T-helper 17 cell (primary cell): ENCODE measurements around the gene GNS. TPM values are rescaled to one million over a fixed set of nuclear protein-coding genes. Genes with fewer than 3 reads are reported as not detected.

Source experiments
- ATAC-seq: fragments of 150-1000 bp; cut with Tn5 transposase; 2 replicates; pipeline ENCODE4 v1.10.0; 2021; ENCODE audit warnings: mild to moderate bottlenecking, moderate library complexity
- DNase-seq, 3 donors: peaks; one replicate each; pipeline versions ENCODE4 v3.0.0 to v3.0.0-alpha.2; 2020 to 2021
- H3K9me3 ChIP-seq: one replicate; pipeline ENCODE4 v1.7.0; 2013; ENCODE audit warnings: low read length, mild to moderate bottlenecking; ENCODE audit not compliant: control insufficient read depth, poor library complexity, severe bottlenecking
- H3K27ac Mint-ChIP-seq: one replicate; pipeline ENCODE4 v1.8.0; 2022; ENCODE audit warnings: mild to moderate bottlenecking, moderate library complexity, mixed read lengths
- H3K27me3 Mint-ChIP-seq: one replicate; pipeline ENCODE4 v1.8.0; 2022; ENCODE audit warnings: mixed read lengths
- H3K36me3 Mint-ChIP-seq: one replicate; pipeline ENCODE4 v1.8.0; 2022; ENCODE audit warnings: low read depth, mixed read lengths
- H3K4me1 Mint-ChIP-seq: one replicate; pipeline ENCODE4 v1.8.0; 2022; ENCODE audit warnings: mild to moderate bottlenecking, mixed read lengths
- H3K4me3 Mint-ChIP-seq: one replicate; pipeline ENCODE4 v1.8.0; 2022; ENCODE audit warnings: mild to moderate bottlenecking, moderate library complexity, mixed read lengths
- total RNA-seq, 4 donors: library from RNA in 2 of 4; stranded (reverse) in 2 of 4; gene quantifications; one replicate each; pipeline ENCODE4 v1.2.3 and lab custom pipeline; 2022 to 2026

GNS gene
- total RNA-seq, 2 donors from 2014 or later: 21.0 to 22.4 TPM

DNA sequence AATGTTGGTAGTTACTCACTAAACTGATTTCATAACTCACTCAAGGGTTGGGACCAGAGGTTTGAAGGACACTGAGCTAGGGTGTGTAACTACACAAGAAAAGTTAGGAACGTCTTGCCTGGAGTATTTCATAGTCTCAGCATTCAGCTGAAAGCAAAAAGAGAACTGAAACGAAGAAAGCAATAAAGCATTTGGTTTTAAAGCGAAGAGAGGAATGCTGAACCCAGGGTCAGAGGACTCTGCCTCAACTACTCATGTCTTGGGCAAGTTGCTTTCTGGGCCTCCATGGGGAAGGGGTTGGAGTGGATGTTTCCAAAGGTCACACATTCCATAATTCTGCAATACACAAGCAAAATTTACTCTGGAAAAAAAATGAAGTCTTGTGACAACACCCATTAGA is 1.4 kb downstream of the GNS start:
- DNase-seq (no peak), ATAC-seq (no peak)
- H3K4me1 Mint-ChIP-seq: peaks cover 45% of the 10 kb centered on the region
- no peaks in the 10 kb centered on the region for H3K9me3 ChIP-seq
- no peaks in the 10 kb centered on the region for H3K36me3 Mint-ChIP-seq
- H3K27ac Mint-ChIP-seq: peak overlapping the region; percentile 80
- H3K4me3 Mint-ChIP-seq: peak overlapping the region; percentile 53
- H3K27me3 Mint-ChIP-seq: no peaks in the 10 kb centered on the region

DNA sequence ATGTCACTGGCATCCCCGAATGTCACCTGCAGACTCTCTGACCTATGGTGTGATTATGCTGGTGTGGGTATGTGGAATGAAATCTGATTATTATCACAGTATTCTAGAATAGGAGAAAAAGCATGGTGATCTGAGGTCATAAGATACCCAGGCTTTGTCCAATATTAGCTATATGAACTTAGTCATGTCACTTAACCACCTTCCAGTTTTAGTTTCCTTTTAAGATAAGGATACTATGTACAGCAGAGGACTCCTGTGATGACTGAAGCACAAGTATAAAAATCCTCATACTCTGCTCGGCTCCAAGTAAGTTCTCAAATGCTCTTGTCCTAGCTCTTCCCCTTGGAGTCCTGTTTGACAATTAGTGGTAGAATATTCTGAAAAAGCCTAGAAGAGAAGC is 2.8 kb downstream of the GNS start:
- Mint-ChIP-seq H3K27ac (peak overlapping the region; percentile 43), H3K27me3 (no peaks in the 10 kb centered on the region)
- no peak for ATAC-seq

DNA sequence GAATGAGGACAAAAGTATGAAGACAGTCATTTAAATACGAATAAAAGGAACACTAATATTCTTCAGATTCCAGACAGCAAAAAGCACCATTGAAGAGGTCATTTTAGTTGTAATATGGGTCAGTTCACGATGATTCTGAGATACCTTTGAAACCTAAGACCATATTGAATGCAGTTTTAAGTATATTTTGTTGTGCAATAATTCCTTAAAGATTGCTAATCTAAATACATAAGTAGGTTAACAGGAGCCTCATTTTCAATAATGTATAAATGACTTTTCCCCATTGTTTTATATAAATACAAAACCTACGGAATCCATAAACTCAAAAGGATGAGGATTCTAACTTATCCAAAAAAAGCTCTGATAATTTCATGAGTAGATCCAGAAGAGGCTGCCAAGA is 5.8 kb downstream of the GNS start:
- Mint-ChIP-seq H3K27me3 (no peaks in the 10 kb centered on the region), H3K4me3 (no peak overlapping the region), H3K36me3 (peaks cover 2% of the 10 kb centered on the region), H3K27ac (peak overlapping the region; percentile 53), H3K4me1 (peaks cover 34% of the 10 kb centered on the region)
- no peaks in the 10 kb centered on the region for H3K9me3 ChIP-seq
- DNase-seq (no peak), ATAC-seq (no peak)

More for the DNA sequence above, 2.8 kb downstream of the GNS start:
- Mint-ChIP-seq H3K36me3 (no peaks in the 10 kb centered on the region), H3K4me3 (no peak overlapping the region), H3K4me1 (peaks cover 46% of the 10 kb centered on the region)
- no peaks in the 10 kb centered on the region for H3K9me3 ChIP-seq
- no peak for DNase-seq

DNA sequence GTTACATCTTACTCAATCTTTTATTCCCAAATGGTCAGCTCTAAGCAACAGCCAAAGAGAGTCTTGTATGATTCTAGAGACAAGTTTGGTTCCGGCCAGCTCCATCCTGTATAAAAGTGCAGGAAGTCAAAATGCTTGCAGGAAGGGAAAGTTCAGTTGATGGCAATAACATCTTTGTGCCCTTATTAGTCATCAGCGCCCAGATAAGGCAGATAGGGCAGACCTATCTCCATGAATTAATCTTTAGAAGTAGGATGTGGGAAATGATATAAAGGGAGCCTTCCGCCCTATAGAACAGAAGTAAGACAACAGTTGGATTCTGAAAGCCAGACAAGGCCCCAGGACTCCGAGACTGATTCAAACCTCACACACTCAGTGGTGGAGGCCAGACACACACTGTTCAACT is 6.4 kb downstream of the GNS start:
- H3K9me3 ChIP-seq: no peaks in the 10 kb centered on the region
- Mint-ChIP-seq H3K4me1 (peaks cover 31% of the 10 kb centered on the region), H3K36me3 (peaks cover 2% of the 10 kb centered on the region), H3K27me3 (no peaks in the 10 kb centered on the region), H3K27ac (peak overlapping the region; percentile 53), H3K4me3 (no peak overlapping the region)
- no peak for DNase-seq
- ATAC-seq: peak; percentile 25

DNA sequence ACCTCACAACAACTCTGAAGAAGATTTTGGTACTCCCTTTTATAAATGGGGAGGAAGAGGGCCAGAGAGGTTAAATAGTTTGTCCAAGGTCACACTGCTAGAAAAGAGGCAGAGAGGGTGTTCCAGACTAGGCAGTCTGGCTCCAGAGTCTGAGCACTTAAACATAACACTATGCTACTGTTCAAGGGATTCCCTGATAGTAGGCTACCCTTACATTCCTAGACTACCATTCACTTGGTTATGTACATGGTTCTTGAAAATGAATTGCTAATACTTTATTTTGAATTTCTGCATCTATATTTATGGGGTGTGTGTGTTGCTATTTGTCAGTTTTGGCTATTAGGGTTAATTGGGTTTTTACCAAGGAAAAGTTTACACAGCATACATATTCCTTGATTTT is 7.2 kb downstream of the GNS start:
- Mint-ChIP-seq H3K27ac (no peak overlapping the region), H3K36me3 (peaks cover 2% of the 10 kb centered on the region), H3K4me1 (peaks cover 25% of the 10 kb centered on the region), H3K4me3 (no peak overlapping the region), H3K27me3 (no peaks in the 10 kb centered on the region)
- DNase-seq (no peak), ATAC-seq (no peak)
- H3K9me3 ChIP-seq: no peaks in the 10 kb centered on the region

DNA sequence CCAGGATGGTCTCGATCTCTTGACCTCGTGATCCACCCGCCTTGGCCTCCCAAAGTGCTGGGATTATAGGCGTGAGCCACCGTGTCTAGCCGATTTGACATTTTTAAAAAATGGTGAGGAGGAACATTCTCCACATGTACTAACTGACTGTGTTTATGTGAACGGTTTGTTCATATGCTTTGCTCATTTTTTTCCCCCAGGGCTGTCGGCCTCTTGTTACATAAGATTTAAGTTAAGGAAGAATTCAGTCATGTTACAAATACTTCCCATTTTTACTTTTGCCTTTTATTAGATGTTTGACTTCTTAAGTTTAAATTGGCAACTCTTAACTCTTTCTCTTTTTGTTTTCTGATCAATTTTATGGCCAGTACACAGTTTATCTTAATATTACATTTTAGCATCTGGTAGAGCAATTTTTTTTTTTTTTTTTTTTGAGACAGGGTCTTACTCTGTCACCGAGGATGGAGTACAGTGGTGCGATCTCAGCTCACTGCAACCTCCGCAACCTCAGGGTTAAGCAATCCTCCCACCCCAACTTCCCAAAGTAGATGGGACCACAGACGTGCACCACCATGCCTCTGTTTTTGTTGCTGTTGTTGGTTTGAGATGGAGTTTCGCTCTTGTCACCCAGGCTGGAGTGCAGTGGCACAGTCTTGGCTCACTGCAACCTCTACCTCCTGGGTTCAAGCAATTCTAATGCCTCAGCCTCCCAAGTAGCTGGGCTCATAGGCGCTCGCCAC is 9.6 kb downstream of the GNS start:
- Mint-ChIP-seq H3K27me3 (no peaks in the 10 kb centered on the region), H3K4me1 (peaks cover 15% of the 10 kb centered on the region), H3K4me3 (peak overlapping the region; percentile 41), H3K36me3 (peaks cover 2% of the 10 kb centered on the region), H3K27ac (no peak overlapping the region)
- DNase-seq (no peak), ATAC-seq (no peak)
- no peaks in the 10 kb centered on the region for H3K9me3 ChIP-seq

DNA sequence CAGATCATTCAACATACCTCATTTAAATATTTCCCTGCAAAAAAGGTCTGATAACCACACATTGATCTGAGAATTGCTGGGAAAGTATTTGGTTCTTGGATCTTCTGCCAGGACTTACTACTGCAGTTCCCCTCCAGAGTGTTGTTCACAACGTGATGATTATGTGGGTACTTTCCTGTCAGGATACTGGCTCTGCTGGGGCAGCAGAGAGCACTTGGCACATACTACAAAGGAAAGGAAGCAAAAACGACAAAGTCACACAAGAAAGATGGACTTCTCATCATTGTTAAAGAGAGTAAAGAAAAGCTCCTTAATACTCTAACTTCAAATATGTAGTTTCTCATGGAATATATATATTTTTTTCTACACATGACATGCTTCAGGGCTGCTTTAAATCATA is 11.5 kb downstream of the GNS start:
- no peaks in the 10 kb centered on the region for H3K9me3 ChIP-seq
- DNase-seq: no peak
- ATAC-seq: no peak
- Mint-ChIP-seq H3K4me1 (peaks cover under 1% of the 10 kb centered on the region), H3K4me3 (no peak overlapping the region), H3K36me3 (peaks cover 6% of the 10 kb centered on the region), H3K27ac (no peak overlapping the region), H3K27me3 (no peaks in the 10 kb centered on the region)

DNA sequence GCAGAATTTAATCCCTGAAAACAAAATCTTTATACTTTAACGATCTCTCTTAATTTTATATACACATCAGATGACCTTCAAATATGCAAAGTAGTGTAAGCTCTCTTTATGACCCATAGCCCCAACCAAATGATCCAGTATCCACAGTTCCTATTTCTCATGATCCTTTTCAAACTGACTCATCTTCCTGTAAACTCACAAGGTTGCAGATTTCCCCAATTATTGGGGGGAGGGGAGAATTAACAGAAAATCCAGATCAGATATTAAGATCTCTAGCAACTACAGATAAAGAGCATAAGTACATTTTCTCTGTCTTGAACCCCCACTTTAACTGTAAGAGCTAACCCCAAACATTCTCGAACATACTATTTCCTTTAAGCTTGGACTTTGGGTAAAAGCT is 12.5 kb downstream of the GNS start:
- H3K4me3 Mint-ChIP-seq: no peak overlapping the region
- ATAC-seq: no peak
- H3K9me3 ChIP-seq: no peaks in the 10 kb centered on the region
- no peaks in the 10 kb centered on the region for H3K27me3 Mint-ChIP-seq
- no peak for DNase-seq
- H3K36me3 Mint-ChIP-seq: peaks cover 6% of the 10 kb centered on the region
- H3K27ac Mint-ChIP-seq: peak overlapping the region; percentile 14
- no peaks in the 10 kb centered on the region for H3K4me1 Mint-ChIP-seq

DNA sequence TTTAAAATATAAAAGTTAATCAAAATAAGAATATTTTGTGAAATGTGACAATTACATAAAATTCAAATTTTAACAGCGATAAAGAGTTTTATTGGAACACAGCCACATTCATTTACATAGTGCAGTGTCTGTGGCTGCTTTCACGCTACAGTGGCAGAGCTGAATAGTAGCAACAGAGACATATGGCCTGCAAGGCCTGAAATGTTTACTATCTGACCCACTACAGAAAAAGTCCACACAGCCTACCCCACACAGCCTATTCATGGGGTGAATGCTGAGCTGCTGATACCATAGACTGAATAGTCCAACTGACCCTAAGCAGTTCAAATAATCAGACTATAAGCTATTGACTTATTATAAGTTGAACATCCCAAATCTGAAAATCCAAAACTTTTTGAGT is 13.2 kb downstream of the GNS start:
- no peak overlapping the region for H3K27ac Mint-ChIP-seq
- ATAC-seq (no peak), DNase-seq (no peak)
- H3K9me3 ChIP-seq: no peaks in the 10 kb centered on the region
- no peaks in the 10 kb centered on the region for H3K4me1 Mint-ChIP-seq
- H3K27me3 Mint-ChIP-seq: no peaks in the 10 kb centered on the region
- H3K4me3 Mint-ChIP-seq: no peak overlapping the region
- peaks cover 6% of the 10 kb centered on the region for H3K36me3 Mint-ChIP-seq

DNA sequence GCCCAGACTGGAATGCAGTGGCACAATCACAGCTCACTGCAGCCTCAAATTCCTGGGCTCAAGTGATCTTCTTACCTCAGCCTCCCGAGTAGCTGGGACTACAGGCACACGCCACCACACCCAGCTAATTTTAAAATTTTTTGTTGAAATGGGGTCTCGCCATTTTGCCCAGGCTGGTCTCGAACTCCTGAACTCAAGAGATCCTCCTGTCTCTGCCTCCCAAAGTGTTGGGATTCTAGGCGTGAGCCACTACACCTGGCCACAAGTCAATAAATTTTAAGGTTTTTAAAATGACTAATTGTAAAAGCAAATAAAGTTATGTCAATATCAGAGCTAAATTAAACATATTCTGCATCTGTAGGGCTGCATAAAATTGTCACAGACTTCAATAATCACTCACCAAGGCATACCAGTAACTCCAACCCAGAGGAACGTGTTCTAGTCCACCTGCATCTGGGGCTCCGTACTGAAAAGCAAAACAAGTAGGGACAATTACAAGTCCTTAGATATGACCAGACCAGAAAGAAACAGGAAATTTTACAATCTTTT is 13.9 kb downstream of the GNS start:
- DNase-seq (no peak), ATAC-seq (no peak)
- H3K4me3 Mint-ChIP-seq: no peak overlapping the region
- no peaks in the 10 kb centered on the region for H3K27me3 Mint-ChIP-seq
- no peak overlapping the region for H3K27ac Mint-ChIP-seq
- H3K9me3 ChIP-seq: no peaks in the 10 kb centered on the region
- H3K4me1 Mint-ChIP-seq: no peaks in the 10 kb centered on the region
- peaks cover 6% of the 10 kb centered on the region for H3K36me3 Mint-ChIP-seq

DNA sequence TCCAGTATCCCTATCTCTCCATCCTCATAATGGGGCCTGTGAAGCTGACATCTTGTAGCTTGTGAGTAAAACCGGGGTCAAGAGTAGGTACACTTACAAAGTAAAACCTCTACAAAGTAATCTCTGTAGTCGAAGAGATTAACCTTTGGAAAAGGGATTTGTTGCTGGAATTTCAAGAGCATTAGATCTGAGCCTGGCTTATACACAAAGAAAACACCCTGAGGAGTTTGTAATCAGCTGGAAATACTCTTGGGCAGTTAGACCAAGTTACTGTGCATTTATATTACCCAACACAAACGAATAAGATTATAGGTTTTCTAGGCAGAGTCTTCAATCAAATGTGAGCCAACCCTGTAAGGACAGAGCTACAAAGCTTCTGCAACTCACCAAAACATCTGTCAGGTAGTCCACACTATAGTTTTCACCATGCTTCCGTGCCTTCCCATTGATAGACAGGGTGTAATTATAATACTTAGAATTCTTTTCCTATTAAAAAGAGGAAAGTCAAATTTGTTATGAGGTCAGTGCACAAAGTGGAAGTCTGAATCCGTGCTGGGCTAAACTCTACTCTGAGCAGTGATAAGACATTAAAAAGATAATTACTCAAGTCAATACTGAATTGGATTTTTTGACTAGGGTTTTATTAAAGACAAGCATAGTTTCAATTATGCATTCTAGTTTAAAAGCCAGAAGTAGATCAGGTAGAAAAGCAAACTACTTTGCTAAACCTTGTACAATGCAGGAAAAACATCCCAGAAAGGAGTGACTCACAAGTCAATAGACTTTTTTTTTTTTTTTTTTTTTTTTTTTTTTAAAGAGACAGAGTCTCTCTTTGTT is 14.6 kb downstream of the GNS start:
- peaks cover 8% of the 10 kb centered on the region for H3K36me3 Mint-ChIP-seq
- no peaks in the 10 kb centered on the region for H3K9me3 ChIP-seq
- no peak overlapping the region for H3K4me3 Mint-ChIP-seq
- ATAC-seq: no peak
- no peaks in the 10 kb centered on the region for H3K4me1 Mint-ChIP-seq
- H3K27me3 Mint-ChIP-seq: no peaks in the 10 kb centered on the region
- no peak overlapping the region for H3K27ac Mint-ChIP-seq
- DNase-seq: no peak

DNA sequence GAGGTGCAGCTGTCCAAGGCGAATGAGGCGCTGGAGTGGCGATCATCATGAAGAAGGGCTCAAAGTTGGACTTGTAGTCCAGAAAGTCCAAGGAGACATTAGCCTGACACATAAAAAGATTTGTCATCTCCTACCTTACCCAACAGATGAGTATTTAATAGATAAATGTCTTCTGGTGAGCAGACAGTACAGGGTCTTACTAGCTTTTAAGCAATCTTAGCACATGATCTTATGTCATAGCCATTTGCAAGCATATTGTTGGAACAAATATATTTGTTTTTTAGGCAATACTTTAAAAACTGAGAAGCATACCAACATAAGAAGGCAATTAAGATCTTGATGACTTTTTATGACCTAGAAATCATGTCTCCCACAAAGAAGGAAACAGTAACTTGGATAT is 16.0 kb downstream of the GNS start:
- H3K27me3 Mint-ChIP-seq: no peaks in the 10 kb centered on the region
- H3K4me1 Mint-ChIP-seq: peaks cover 5% of the 10 kb centered on the region
- DNase-seq: no peak
- peaks cover 13% of the 10 kb centered on the region for H3K36me3 Mint-ChIP-seq
- ATAC-seq: no peak
- H3K27ac Mint-ChIP-seq: no peak overlapping the region
- H3K9me3 ChIP-seq: no peaks in the 10 kb centered on the region
- no peak overlapping the region for H3K4me3 Mint-ChIP-seq

DNA sequence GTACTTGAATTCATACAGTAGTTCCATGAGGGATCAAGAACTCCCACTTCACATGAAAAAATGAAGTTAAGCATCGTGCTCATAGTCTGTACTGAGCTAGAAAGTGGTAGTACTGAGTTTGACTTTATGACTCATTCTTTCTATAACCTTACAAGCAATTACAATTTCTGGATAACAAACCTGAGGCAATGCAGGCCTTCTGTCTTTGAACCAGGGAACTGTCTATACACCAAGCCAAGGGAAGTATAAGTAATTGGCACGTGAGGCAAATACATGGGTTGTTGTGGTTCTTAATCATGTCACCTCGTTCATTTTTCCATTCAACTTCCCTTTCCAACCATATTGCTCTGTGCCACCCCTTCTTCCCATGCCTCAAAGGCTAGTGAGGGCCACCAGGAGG is 16.8 kb downstream of the GNS start:
- Mint-ChIP-seq H3K4me3 (no peak overlapping the region), H3K27ac (no peak overlapping the region), H3K4me1 (peaks cover 10% of the 10 kb centered on the region), H3K27me3 (no peaks in the 10 kb centered on the region), H3K36me3 (peaks cover 13% of the 10 kb centered on the region)
- H3K9me3 ChIP-seq: no peaks in the 10 kb centered on the region
- ATAC-seq (no peak), DNase-seq (no peak)
